Activated CD8-positive, alpha-beta T cell treated with anti-CD3 and anti-CD28 coated beads, Interleukin-2, amount 10 ng/mL, durations not matched to agents 7 days and 5 days (primary cell): Measurements from ENCODE around the gene ANKRD42. TPM values are rescaled to one million over a fixed set of nuclear protein-coding genes. Genes with fewer than 3 reads are reported as not detected.

ENCODE experiments used
- ATAC-seq: fragments of 150-1000 bp; cut with Tn5 transposase; one replicate; pipeline ENCODE4 v1.10.0; 2021; ENCODE audit warnings: moderate library complexity
- CTCF ChIA-PET: fragments of 350-600 bp; sonication (Branson Sonifier 250); formaldehyde crosslinking; loops from one replicate; lab custom pipeline; 2021; ENCODE audit warnings: antibody characterized with exemption; lab: Charles Lee
- POLR2A ChIA-PET: fragments of 350-600 bp; sonication (Branson Sonifier 250); formaldehyde crosslinking; loops from one replicate; lab custom pipeline; 2021; ENCODE audit warnings: antibody characterized with exemption; lab: Charles Lee
- DNase-seq: peaks from one replicate; pipeline ENCODE4 v3.0.0-alpha.2; 2020
- H3K27ac Mint-ChIP-seq: one replicate; pipeline ENCODE4 v1.8.0; 2021; ENCODE audit warnings: mild to moderate bottlenecking, mixed read lengths
- H3K27me3 Mint-ChIP-seq: one replicate; pipeline ENCODE4 v1.8.0; 2021; ENCODE audit warnings: low read depth, mixed read lengths
- H3K36me3 Mint-ChIP-seq: one replicate; pipeline ENCODE4 v1.8.0; 2021; ENCODE audit warnings: low read depth, mixed read lengths
- H3K4me1 Mint-ChIP-seq: one replicate; pipeline ENCODE4 v1.8.0; 2021; ENCODE audit warnings: low read depth, mixed read lengths
- H3K4me3 Mint-ChIP-seq: one replicate; pipeline ENCODE4 v1.8.0; 2021; ENCODE audit warnings: mild to moderate bottlenecking, mixed read lengths
- H3K9me3 Mint-ChIP-seq: one replicate; pipeline ENCODE4 v1.8.0; 2022; ENCODE audit warnings: mixed read lengths; ENCODE audit not compliant: insufficient read depth
- total RNA-seq, 2 experiments: library from RNA; stranded (reverse); gene quantifications; one replicate each; pipeline ENCODE4 v1.2.3, GENCODE V29; 2021

ANKRD42 gene
- total RNA-seq, 2 experiments from 2014 or later, result 4.2 to 4.5 TPM

DNA sequence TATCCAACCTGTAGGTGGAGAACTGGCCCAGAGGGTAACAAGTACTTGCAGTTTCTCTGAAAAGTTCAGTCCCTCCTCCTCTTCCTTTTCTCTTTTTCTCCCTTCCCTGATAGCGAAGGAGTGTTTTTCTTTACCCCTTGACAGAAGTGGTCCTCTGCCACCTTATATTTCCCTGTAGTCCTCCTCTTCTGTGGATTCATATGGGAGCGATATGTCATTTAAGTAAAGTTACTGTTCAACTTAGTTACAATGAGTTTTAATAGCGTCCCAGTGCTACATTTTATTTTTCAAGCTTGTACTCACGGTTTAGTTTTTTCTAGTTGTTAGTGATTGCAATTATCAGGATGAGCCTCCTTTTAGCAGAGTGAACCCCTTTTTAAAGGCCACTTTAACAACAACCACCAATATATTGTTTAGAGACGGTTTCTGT, 35.1 kb upstream of the ANKRD42 start:
- POLR2A ChIA-PET, result interaction anchor here (1.0 to 6.9 kb wide), 5 partner anchors 79 to 258 kb away, joined by 3 to 71 read pairs (median 7); partner anchors contain the start of genes CCDC90B, DDIAS, PRCP and RAB30
- ATAC-seq (no peak), DNase-seq (no peak)
- Mint-ChIP-seq H3K9me3 (no peaks in the 10 kb centered on the region), H3K4me1 (peaks cover 48% of the 10 kb centered on the region), H3K36me3 (peaks cover 52% of the 10 kb centered on the region), H3K27me3 (no peaks in the 10 kb centered on the region), H3K4me3 (peak overlapping the region; percentile 100), H3K27ac (peak overlapping the region; percentile 100)
- CTCF ChIA-PET, result interaction anchor here (0.8 to 3.0 kb wide), 5 partner anchors 14 to 257 kb away, joined by 3 to 13 read pairs (median 3); partner anchors contain the start of gene DDIAS

DNA sequence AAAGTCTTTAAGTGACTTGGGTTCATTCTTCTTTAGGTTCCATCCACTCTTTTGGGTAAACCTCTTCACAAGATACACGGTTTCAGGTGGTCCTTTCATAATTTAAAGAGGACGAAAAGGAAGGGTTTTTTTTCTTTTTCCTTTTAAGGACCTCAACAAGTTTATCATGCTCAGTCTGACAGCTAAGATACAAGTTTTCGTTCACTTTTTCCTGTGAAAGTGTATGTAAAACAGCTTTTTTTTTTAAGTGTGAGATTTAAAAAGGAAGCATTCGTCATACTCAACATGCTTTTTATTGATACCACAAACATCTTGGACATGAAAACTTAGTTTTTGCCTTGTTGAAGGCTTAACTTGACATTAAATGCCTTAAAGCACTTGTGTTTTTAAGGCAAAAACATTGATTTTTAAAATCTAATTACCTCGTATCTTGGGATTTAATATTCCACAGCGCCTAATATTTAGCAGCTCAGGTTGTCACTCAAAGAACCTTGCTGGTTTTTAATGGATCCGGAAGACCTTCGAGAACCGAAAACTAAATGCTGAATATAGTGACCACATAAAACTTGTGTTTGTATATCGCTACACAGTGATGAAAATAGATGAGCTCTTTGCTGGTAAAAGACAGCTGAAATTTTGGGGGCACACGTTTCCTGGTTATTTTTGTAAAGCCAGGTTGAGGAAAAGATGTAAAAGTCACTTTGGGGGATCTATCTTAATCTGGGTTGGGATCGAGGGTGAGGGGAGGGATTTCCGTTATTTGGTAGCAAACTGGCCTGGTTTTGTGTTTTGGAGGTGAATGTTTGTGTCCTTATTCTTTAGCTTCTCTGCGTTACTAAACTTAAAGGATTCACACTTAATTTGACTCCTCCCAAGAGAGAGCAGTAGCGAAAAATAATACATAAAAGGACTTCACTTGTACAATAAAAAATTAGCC, 34.3 kb upstream of the ANKRD42 start:
- POLR2A ChIA-PET, result interaction anchor here (0.9 to 6.9 kb wide), 8 partner anchors 11 to 259 kb away, joined by 3 to 71 read pairs (median 4); partner anchors contain the start of genes CCDC90B, DDIAS, PRCP and RAB30
- no peaks in the 10 kb centered on the region for H3K27me3 Mint-ChIP-seq
- ATAC-seq (no peak), DNase-seq (no peak)
- peak overlapping the region; percentile 100 for H3K4me3 Mint-ChIP-seq
- peaks cover 58% of the 10 kb centered on the region for H3K36me3 Mint-ChIP-seq
- CTCF ChIA-PET, result interaction anchor here (0.8 to 1.6 kb wide), 7 partner anchors 13 to 292 kb away, joined by 3 to 7 read pairs (median 3); partner anchors contain the start of gene PRCP
- peak overlapping the region; percentile 100 for H3K27ac Mint-ChIP-seq
- H3K9me3 Mint-ChIP-seq, result no peaks in the 10 kb centered on the region
- H3K4me1 Mint-ChIP-seq, result peaks cover 51% of the 10 kb centered on the region

DNA sequence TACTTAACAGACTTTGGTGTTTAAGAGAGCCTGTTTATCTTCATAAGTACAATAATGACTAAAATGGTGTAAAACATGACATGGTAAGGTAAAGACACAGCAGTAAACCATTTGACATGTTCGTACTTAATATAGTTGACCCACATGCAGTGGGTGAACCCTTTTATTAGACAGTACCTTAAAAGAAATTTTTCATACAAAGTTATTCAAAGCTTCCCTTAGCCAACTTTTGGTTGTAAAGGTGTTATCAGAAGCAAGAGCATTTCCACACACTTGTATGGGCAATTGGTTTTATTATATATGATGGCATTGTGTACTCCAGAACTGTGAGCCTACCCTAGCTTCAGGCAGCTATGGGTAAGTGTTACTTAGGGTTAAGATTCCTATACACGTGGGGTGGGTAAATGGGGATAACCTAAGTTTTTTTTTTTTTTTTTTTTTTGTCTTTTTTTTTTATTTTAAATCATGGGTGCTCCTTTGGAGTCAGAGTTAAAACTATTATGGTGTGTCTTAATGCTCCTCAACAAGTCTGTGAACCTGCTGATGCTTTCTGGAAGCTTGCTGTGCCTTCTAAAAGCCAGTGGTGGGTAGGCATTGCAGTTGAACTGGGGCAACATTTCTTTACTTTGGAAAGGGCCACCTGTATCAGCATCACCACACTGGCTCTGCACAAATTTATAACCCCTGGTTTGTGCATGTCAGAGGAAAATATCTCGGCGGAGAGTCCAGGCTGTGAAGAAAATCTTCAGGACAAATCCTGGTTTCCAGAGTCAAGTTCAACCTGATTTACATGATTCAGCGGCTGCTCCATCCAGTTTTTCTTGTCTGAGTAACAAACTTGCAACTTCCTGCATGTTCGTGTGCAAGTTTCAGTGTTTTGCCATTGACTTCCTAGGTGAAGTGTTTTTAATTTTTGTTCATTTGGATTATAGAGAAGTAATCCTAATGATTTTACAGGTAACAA, 33.3 kb upstream of the ANKRD42 start:
- POLR2A ChIA-PET, result interaction anchor here (0.9 to 6.9 kb wide), 8 partner anchors 10 to 260 kb away, joined by 3 to 71 read pairs (median 4); partner anchors contain the start of genes CCDC90B, DDIAS, PRCP and RAB30
- no peak for ATAC-seq
- H3K27ac Mint-ChIP-seq, result peak overlapping the region; percentile 100
- CTCF ChIA-PET, result interaction anchor here (0.9 to 1.1 kb wide), 3 partner anchors 26 to 293 kb away, joined by 3 to 7 read pairs (median 3); partner anchors contain the start of gene ANKRD42
- H3K4me3 Mint-ChIP-seq, result peak overlapping the region; percentile 100
- H3K9me3 Mint-ChIP-seq, result no peaks in the 10 kb centered on the region
- H3K4me1 Mint-ChIP-seq, result peaks cover 52% of the 10 kb centered on the region
- peak; percentile 27 for DNase-seq
- peaks cover 64% of the 10 kb centered on the region for H3K36me3 Mint-ChIP-seq
- no peaks in the 10 kb centered on the region for H3K27me3 Mint-ChIP-seq

DNA sequence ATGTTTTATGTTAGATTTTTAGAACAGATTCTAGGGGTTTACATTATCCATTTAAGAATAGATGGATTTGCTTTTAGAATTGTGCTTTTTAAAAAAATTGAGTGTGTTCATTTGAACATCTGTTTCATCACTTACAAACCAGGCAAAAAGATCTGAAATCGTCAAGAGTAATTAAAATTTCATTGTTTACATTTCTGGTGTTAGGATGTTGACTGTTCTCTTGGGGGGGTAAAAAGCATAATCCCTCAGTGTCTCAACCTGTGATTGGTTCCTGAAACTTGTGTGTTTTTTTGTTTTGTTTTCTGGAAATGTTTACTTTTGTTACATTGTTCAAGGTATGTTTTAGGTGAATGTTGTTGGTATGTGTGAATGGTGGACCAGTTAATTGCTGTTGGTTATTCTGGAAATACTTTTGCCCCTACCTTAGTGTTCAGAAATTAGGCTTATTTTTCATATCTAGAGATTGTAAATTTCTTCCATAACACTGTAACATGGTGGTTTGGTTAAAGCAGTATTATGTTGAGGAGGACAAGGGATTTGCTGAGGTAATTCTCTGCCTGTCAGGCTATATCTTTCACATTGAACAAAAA, 31.8 kb upstream of the ANKRD42 start:
- Mint-ChIP-seq H3K27ac (peak overlapping the region; percentile 68), H3K4me3 (peak overlapping the region; percentile 55), H3K4me1 (peaks cover 54% of the 10 kb centered on the region), H3K27me3 (no peaks in the 10 kb centered on the region), H3K9me3 (no peaks in the 10 kb centered on the region), H3K36me3 (peaks cover 77% of the 10 kb centered on the region)
- ChIA-PET CTCF (interaction anchor here (1.4 kb wide), 1 partner anchor 73 kb away, joined by 4 read pairs; no protein-coding TSS in a partner anchor), POLR2A (interaction anchor here (1.1 to 6.9 kb wide), 3 partner anchors 46 to 261 kb away, joined by 3 to 71 read pairs (median 3); partner anchors contain the start of genes DDIAS and PRCP)
- DNase-seq (no peak), ATAC-seq (no peak)

DNA sequence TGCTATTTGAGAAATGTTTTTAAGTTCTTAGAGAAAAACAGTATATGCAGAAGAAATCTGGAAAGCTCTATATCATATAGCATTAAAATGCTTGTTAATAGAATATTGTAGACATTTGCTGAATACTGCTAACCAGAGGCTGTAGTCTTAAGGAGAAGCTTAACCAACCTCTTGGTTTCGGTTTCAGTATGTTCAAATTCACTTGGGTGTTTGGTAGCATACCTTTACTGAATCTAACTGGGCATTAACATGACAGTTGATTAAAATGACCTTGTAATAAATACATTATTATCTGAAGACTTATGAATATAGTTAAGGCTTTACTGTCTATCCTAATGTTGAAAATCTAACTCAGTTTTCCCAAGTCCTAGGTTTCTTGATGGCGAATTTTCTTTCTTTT, 31.1 kb upstream of the ANKRD42 start:
- Mint-ChIP-seq H3K36me3 (peaks cover 77% of the 10 kb centered on the region), H3K4me3 (peak overlapping the region; percentile 55), H3K27me3 (no peaks in the 10 kb centered on the region), H3K4me1 (peaks cover 58% of the 10 kb centered on the region), H3K27ac (no peak overlapping the region), H3K9me3 (no peaks in the 10 kb centered on the region)
- ATAC-seq, result peak; percentile 66
- no peak for DNase-seq
- POLR2A ChIA-PET, result interaction anchor here (0.9 to 1.1 kb wide), 2 partner anchors 123 to 261 kb away, joined by 3 read pairs; partner anchors contain the start of gene DDIAS
- CTCF ChIA-PET, result interaction anchor here (1.4 kb wide), 1 partner anchor 74 kb away, joined by 4 read pairs; no protein-coding TSS in a partner anchor

DNA sequence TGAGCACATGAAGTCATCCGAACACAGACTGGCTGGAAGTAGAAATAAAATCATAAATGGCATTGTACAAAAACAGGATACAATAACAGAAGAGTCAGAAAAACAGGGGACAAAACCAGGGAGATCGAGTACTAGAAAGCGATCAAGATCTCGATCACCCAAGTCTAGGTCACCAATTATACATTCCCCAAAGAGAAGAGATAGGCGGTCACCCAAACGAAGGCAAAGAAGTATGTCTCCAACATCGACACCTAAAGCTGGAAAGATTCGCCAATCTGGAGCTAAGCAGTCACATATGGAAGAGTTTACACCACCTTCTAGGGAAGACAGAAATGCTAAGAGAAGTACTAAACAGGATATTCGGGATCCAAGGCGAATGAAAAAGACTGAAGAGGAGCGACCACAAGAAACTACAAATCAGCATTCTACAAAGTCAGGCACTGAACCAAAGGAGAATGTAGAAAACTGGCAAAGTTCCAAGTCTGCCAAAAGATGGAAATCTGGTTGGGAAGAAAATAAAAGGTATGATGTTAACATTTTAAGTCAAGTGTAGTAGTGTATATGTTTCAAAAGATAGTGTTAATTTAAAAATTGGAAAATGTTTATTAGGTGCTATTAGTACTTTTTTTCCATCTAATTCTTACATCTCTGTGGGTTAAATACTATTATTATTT, 27.2 kb upstream of the ANKRD42 start:
- CTCF ChIA-PET, result no interaction called here
- POLR2A ChIA-PET, result no interaction called here
- ATAC-seq (no peak), DNase-seq (no peak)
- H3K27ac Mint-ChIP-seq, result no peak overlapping the region
- H3K36me3 Mint-ChIP-seq, result peaks cover 80% of the 10 kb centered on the region
- no peak overlapping the region for H3K4me3 Mint-ChIP-seq
- H3K27me3 Mint-ChIP-seq, result no peaks in the 10 kb centered on the region
- H3K9me3 Mint-ChIP-seq, result no peaks in the 10 kb centered on the region
- peaks cover 74% of the 10 kb centered on the region for H3K4me1 Mint-ChIP-seq

DNA sequence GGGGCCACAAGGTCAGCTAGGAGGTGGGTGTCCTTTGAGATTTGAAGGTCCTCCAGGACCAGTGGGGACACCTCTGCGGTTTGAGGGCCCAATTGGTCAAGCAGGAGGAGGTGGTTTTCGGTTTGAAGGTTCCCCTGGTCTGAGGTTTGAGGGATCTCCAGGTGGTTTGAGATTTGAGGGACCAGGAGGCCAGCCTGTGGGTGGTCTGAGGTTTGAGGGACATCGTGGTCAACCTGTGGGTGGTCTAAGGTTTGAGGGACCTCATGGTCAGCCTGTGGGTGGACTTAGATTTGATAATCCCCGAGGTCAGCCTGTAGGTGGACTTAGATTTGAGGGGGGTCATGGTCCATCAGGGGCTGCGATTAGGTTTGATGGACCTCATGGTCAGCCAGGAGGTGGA, 24.8 kb upstream of the ANKRD42 start:
- no peak overlapping the region for H3K4me3 Mint-ChIP-seq
- peaks cover 73% of the 10 kb centered on the region for H3K4me1 Mint-ChIP-seq
- CTCF ChIA-PET, result no interaction called here
- peaks cover 83% of the 10 kb centered on the region for H3K36me3 Mint-ChIP-seq
- H3K27ac Mint-ChIP-seq, result no peak overlapping the region
- POLR2A ChIA-PET, result interaction anchor here (1.4 kb wide), 1 partner anchor 12 kb away, joined by 5 read pairs; the partner anchor contains the start of gene PCF11
- H3K9me3 Mint-ChIP-seq, result no peaks in the 10 kb centered on the region
- no peak for ATAC-seq
- DNase-seq, result no peak
- no peaks in the 10 kb centered on the region for H3K27me3 Mint-ChIP-seq

DNA sequence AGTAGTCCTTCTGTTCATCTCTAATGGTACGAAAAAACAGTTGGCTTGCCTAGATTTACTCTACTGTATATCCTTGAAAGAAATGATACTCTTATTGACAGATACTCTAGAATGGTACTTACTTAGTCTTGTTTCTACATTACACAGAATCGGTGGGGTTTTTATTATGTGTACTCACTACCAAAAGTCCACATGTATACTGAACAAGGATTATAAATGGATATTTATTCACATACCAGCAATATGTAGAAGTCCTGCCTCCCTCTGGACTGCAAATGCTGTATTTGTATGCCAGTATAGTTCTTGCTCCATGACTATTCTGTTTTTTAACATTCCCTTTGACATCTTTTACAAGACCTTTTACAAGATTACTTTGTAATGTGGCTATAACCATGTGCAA, 22.6 kb upstream of the ANKRD42 start:
- Mint-ChIP-seq H3K4me1 (peaks cover 66% of the 10 kb centered on the region), H3K36me3 (peaks cover 79% of the 10 kb centered on the region), H3K27ac (no peak overlapping the region), H3K4me3 (peak overlapping the region; percentile 42), H3K9me3 (no peaks in the 10 kb centered on the region), H3K27me3 (no peaks in the 10 kb centered on the region)
- POLR2A ChIA-PET, result no interaction called here
- no peak for ATAC-seq
- no peak for DNase-seq
- CTCF ChIA-PET, result interaction anchor here (2.3 kb wide), 1 partner anchor 82 kb away, joined by 5 read pairs; no protein-coding TSS in a partner anchor

DNA sequence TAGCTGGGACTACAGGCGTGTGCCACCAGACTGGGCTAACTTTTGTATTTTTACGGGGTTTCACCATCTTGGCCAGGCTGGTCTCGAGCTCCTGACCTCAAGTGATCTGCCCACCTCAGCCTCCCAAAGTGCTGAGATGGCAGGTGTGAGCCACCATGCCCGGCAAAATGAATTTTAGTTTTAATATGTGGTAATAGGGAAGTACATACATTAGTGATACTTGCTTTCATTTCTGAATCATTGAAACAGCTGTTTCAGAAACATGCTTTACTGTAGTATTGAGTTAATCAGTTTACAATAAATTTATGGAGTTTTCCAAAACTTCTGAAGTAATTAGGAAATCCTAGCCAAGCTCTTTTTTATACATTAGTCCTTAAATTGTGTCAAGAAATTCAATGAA, 21.0 kb upstream of the ANKRD42 start:
- H3K27ac Mint-ChIP-seq, result no peak overlapping the region
- ATAC-seq (no peak), DNase-seq (no peak)
- ChIA-PET CTCF (interaction anchor here (1.4 to 2.3 kb wide), 3 partner anchors 14 to 83 kb away, joined by 3 to 5 read pairs (median 4); partner anchors contain the start of gene PCF11), POLR2A (interaction anchor here (1.3 to 2.1 kb wide), 2 partner anchors 8 to 15 kb away, joined by 3 to 4 read pairs; partner anchors contain the start of gene PCF11)
- H3K9me3 Mint-ChIP-seq, result no peaks in the 10 kb centered on the region
- H3K27me3 Mint-ChIP-seq, result no peaks in the 10 kb centered on the region
- H3K36me3 Mint-ChIP-seq, result peaks cover 78% of the 10 kb centered on the region
- H3K4me3 Mint-ChIP-seq, result no peak overlapping the region
- peaks cover 62% of the 10 kb centered on the region for H3K4me1 Mint-ChIP-seq

DNA sequence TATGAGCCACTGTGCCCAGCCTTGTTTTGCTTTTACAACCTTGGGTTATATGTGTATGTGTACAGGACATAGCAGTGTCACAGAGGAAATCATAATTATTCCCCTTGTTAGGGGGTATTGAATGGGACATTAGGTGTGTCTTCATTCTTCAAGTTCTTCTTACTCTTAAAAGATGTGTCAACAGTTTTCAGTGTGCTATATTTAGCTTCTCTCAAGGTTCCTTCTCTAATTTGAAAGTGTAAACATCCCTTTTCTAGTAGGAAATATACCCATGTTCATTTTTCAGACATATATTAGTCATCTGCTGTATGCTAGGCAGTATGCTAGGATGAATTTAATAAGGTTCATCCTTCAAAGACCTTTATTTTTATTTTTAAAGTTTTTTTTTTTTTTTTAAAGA, 19.5 kb upstream of the ANKRD42 start:
- Mint-ChIP-seq H3K27me3 (no peaks in the 10 kb centered on the region), H3K4me1 (peaks cover 49% of the 10 kb centered on the region), H3K27ac (peak overlapping the region; percentile 11), H3K9me3 (no peaks in the 10 kb centered on the region), H3K36me3 (peaks cover 75% of the 10 kb centered on the region), H3K4me3 (no peak overlapping the region)
- ChIA-PET POLR2A (interaction anchor here (1.0 to 2.1 kb wide), 2 partner anchors 9 to 15 kb away, joined by 4 read pairs; no protein-coding TSS in a partner anchor), CTCF (no interaction called here)
- DNase-seq, result no peak
- ATAC-seq, result no peak
